DOHH2 (cell line): ENCODE measurements around the gene EXD3.

Experiments
- H3F3A ChIP-seq: fragments of 200-600 bp; sonication (generic), shearing (Covaris generic); 2 replicates; pipeline ENCODE4 v1.6.0; 2016; ENCODE audit warnings: antibody characterized with exemption, mild to moderate bottlenecking; ENCODE audit not compliant: control insufficient read depth, insufficient read depth
- H3K27ac ChIP-seq: fragments of 200-600 bp; sonication (generic); 2 replicates; pipeline ENCODE4 v1.5.1; 2014; ENCODE audit warnings: low read depth, mild to moderate bottlenecking, low read length, moderate library complexity
- H3K27me3 ChIP-seq: fragments of 200-600 bp; sonication (generic); 2 replicates; pipeline ENCODE4 v1.6.1; 2014; ENCODE audit warnings: mild to moderate bottlenecking, low read length, mixed read lengths; ENCODE audit not compliant: control insufficient read depth
- H3K36me3 ChIP-seq: fragments of 200-600 bp; sonication (generic); 2 replicates; pipeline ENCODE4 v1.6.1; 2014; ENCODE audit warnings: mild to moderate bottlenecking, low read length, moderate library complexity, mixed read lengths; ENCODE audit not compliant: control insufficient read depth
- H3K4me1 ChIP-seq: fragments of 200-600 bp; sonication (generic); 2 replicates; pipeline ENCODE4 v1.6.1; 2014; ENCODE audit warnings: mild to moderate bottlenecking, low read length, mixed read lengths; ENCODE audit not compliant: control insufficient read depth
- H3K4me2 ChIP-seq: fragments of 200-600 bp; sonication (generic); 2 replicates; pipeline ENCODE4 v1.6.0; 2014; ENCODE audit warnings: mild to moderate bottlenecking, low read length, moderate library complexity
- H3K4me3 ChIP-seq: fragments of 200-600 bp; sonication (generic); 2 replicates; pipeline ENCODE4 v1.5.1; 2014; ENCODE audit warnings: mild to moderate bottlenecking, low read length, mixed read lengths
- H3K79me2 ChIP-seq: fragments of 200-600 bp; sonication (generic); 2 replicates; pipeline ENCODE4 v1.6.1; 2014; ENCODE audit warnings: mild to moderate bottlenecking, low read length, mixed read lengths; ENCODE audit not compliant: control insufficient read depth
- H3K9me2 ChIP-seq: fragments of 200-600 bp; sonication (generic); replicated peaks from 2 replicates; pipeline ENCODE4 v1.6.1; 2014; ENCODE audit warnings: mild to moderate bottlenecking, low read length, mixed read lengths; ENCODE audit not compliant: control insufficient read depth
- H3K9me3 ChIP-seq: fragments of 200-600 bp; sonication (generic); 2 replicates; pipeline ENCODE4 v1.6.1; 2014; ENCODE audit warnings: antibody characterized with exemption, low read length, mixed read lengths; ENCODE audit not compliant: control insufficient read depth, insufficient read depth
- H4K20me1 ChIP-seq: fragments of 200-600 bp; sonication (generic); 2 replicates; pipeline ENCODE4 v1.6.0; 2014; ENCODE audit warnings: low read depth, mild to moderate bottlenecking, antibody characterized with exemption, low read length, moderate library complexity; ENCODE audit not compliant: control insufficient read depth, insufficient read depth
- EZH2phosphoT487 ChIP-seq: fragments of 200-600 bp; sonication (generic); IDR thresholded peaks from 2 replicates; pipeline ENCODE4 v1.6.1; 2017; ENCODE audit warnings: borderline replicate concordance, mild to moderate bottlenecking, antibody characterized with exemption, low read length, moderate library complexity, mixed read lengths
- TF ChIP-seq, protein P1 (sequence below): fragments of 200-600 bp; sonication (generic); IDR thresholded peaks from one replicate; pipeline ENCODE4 v1.5.1; 2014; ENCODE audit warnings: antibody characterized with exemption, mild to moderate bottlenecking, low read depth, low read length; ENCODE audit not compliant: poor library complexity, severe bottlenecking

Gene EXD3

DNA sequence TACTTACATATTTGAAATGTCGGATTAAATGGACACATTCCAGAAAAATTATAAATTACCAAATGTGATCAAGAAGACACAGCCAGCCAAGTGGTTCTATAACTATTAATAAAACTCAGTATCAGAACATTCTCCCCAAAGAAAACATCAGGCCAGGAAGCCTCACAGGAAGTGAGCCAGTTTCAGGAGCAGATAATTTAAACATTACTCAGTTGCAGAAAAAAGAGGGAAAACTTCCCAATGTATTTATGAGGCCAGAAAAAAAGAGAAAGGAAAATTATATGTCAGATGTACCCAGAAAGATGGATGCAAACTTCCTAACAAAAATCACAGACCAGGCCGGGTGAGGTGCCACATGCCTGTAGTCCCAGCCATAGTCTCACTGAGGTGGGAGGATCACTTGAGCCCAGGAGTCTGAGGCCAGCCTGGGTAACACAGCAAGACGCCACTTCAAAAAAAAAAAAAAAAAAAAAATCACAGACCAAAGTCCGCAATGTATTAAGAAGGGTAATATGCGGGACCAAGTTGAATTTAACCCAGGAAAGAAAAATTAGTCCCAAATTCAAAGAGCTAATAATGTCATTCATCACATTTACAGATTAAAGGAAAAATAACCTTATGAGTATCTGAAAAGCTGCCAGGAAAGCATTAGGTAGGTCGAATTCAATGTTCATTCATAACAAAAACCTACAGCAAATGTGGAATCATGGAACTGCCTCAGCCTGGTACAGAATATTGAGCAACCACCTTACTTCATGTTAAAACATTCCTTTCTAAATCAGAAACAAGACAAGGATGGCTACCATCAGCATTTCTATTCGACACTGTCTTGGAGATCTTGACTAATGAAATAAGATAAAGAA is 83.7 kb downstream of the EXD3 start:
- Histone ChIP-seq H3F3A (no peaks in the 10 kb centered on the region), H4K20me1 (no peaks in the 10 kb centered on the region), H3K9me3 (peaks cover 4% of the 10 kb centered on the region), H3K36me3 (no peaks in the 10 kb centered on the region), H3K4me1 (peaks cover 8% of the 10 kb centered on the region), H3K4me2 (no peak overlapping the region), H3K4me3 (no peak overlapping the region), H3K9me2 (no peaks in the 10 kb centered on the region), H3K79me2 (no peaks in the 10 kb centered on the region), H3K27me3 (0 out of 2 replicates have a peak, but pooled peaks cover 4% of the 10 kb centered on the region), H3K27ac (no peak overlapping the region)
- TF ChIP-seq, protein P1, sequence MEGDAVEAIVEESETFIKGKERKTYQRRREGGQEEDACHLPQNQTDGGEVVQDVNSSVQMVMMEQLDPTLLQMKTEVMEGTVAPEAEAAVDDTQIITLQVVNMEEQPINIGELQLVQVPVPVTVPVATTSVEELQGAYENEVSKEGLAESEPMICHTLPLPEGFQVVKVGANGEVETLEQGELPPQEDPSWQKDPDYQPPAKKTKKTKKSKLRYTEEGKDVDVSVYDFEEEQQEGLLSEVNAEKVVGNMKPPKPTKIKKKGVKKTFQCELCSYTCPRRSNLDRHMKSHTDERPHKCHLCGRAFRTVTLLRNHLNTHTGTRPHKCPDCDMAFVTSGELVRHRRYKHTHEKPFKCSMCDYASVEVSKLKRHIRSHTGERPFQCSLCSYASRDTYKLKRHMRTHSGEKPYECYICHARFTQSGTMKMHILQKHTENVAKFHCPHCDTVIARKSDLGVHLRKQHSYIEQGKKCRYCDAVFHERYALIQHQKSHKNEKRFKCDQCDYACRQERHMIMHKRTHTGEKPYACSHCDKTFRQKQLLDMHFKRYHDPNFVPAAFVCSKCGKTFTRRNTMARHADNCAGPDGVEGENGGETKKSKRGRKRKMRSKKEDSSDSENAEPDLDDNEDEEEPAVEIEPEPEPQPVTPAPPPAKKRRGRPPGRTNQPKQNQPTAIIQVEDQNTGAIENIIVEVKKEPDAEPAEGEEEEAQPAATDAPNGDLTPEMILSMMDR: no peak
- no peak for TF ChIP-seq EZH2phosphoT487

DNA sequence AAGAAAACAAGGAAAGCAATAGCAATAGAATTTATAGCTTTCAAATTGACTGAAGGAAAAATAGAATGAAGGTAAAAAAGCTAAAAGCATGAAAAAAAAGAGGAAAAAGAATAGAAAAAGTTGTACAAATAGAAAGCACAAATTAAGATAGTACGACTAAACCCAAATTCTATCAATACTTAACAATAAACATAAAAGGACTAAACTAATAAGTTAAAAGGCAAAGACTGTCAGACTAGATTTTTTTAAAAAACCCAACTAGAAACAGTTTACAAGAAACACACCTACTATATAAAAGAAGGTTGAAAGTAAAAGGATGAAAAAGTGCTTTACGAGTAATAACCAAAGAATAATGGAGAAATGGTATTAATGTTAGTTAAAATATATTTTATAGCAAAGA is 86.2 kb downstream of the EXD3 start:
- Histone ChIP-seq H3K4me1 (peaks cover 8% of the 10 kb centered on the region), H3K9me2 (no peaks in the 10 kb centered on the region), H3K4me2 (no peak overlapping the region), H3K79me2 (no peaks in the 10 kb centered on the region), H3K36me3 (no peaks in the 10 kb centered on the region), H3K27ac (no peak overlapping the region), H3K27me3 (0 out of 2 replicates have a peak, but pooled peaks cover 5% of the 10 kb centered on the region), H3K4me3 (no peak overlapping the region), H4K20me1 (no peaks in the 10 kb centered on the region), H3F3A (no peaks in the 10 kb centered on the region), H3K9me3 (peaks cover 4% of the 10 kb centered on the region)
- no peak for TF ChIP-seq EZH2phosphoT487
- TF ChIP-seq, protein P1: no peak

DNA sequence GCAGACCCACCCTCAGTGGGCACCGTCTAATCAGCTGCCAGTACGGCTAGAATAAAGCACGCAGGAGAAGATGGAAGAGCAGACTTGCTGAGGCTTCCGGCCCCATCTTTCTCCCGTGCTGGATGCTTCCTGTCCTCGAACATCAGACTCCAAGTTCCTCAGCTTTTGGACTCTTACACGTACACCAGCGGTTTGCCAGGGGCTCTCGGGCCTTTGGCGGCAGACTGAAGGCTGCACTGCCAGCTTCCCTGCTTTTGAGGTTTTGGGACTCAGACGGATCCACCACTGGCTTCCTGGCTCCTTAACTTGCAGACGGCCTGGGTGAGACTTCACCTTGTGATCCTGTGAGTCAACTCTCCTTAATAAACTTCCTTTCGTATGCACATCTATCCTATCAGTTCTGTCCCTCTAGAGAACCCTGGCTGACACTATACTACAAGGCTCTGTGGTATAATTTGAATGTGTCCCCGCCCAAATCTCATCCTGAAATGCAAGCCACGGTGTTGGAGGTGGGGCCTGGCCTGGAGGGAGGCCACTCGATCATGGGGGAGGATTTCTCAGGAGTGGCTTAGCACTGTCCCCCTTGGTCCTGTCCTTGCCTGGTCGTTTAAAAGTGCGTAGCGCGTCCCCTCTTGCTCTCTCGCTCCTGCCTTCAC is 89.8 kb downstream of the EXD3 start:
- H3K27ac ChIP-seq: no peak overlapping the region
- TF ChIP-seq, protein P1: no peak
- TF ChIP-seq EZH2phosphoT487: no peak
- no peak overlapping the region for H3K4me3 ChIP-seq

More for the DNA sequence above, 89.8 kb downstream of the EXD3 start:
- Histone ChIP-seq H3K27me3 (0 out of 2 replicates have a peak, but pooled peaks cover 3% of the 10 kb centered on the region), H3K4me2 (no peak overlapping the region), H4K20me1 (no peaks in the 10 kb centered on the region), H3K9me2 (no peaks in the 10 kb centered on the region), H3K9me3 (peaks cover 4% of the 10 kb centered on the region), H3F3A (peaks cover 2% of the 10 kb centered on the region; the same call in 1 of the 2 replicates), H3K79me2 (no peaks in the 10 kb centered on the region), H3K4me1 (peaks cover 8% of the 10 kb centered on the region), H3K36me3 (no peaks in the 10 kb centered on the region)
